Dedifferentiated amniotic fluid mesenchymal stem cell (primary cell): ENCODE results near the gene MUS81.
"Not testable (repeated sequence)": the region's sequence is repeated elsewhere in the genome, so short reads cannot be mapped to it uniquely, and the experiment has no call there.

ENCODE experiments used
- DNase-seq: peaks from one replicate; pipeline ENCODE4 v3.0.0-alpha.2; 2016; ENCODE audit errors: extremely low spot score

MUS81 gene

GRCh38 chr11:65848693-65849092 is 11.5 kb upstream of the MUS81 start:
- DNase-seq = not testable (repeated sequence)

GRCh38 chr11:65849366-65849765 is 10.9 kb upstream of the MUS81 start:
- DNase-seq = no peak

GRCh38 chr11:65849771-65850216 is 10.4 kb upstream of the MUS81 start:
- DNase-seq = no peak

- no peak for DNase-seq
Measured at GRCh38 chr11:65850217-65851082, 9.8 kb upstream of the MUS81 start.

- DNase-seq = no peak
Measured at GRCh38 chr11:65851083-65851579, 9.1 kb upstream of the MUS81 start.

GRCh38 chr11:65851811-65852507 is 8.3 kb upstream of the MUS81 start:
- DNase-seq = no peak

GRCh38 chr11:65852508-65853245 is 7.6 kb upstream of the MUS81 start:
- no peak for DNase-seq

- DNase-seq = no peak
Measured at GRCh38 chr11:65853246-65853979, 6.8 kb upstream of the MUS81 start.

GRCh38 chr11:65854161-65854592 is 6.1 kb upstream of the MUS81 start:
- no peak for DNase-seq

- DNase-seq = no peak
Measured at GRCh38 chr11:65854852-65855837, 5.1 kb upstream of the MUS81 start.

GRCh38 chr11:65855927-65856363 is 4.3 kb upstream of the MUS81 start:
- no peak for DNase-seq

GRCh38 chr11:65856689-65857499 is 3.3 kb upstream of the MUS81 start:
- DNase-seq = peak; percentile 56

GRCh38 chr11:65857500-65857852 is 2.8 kb upstream of the MUS81 start:
- DNase-seq = no peak

- peak; percentile 97 for DNase-seq
Measured at GRCh38 chr11:65857853-65858680, 2.2 kb upstream of the MUS81 start, which contains the start of gene CFL1. TSS of gene CFL1 (minus strand) at chr11:65858180. CDS start at chr11:65858099, 81 bp downstream.

GRCh38 chr11:65858681-65859087 is 1.5 kb upstream of the MUS81 start:
- no peak for DNase-seq

GRCh38 chr11:65859095-65859811 is 980 bp upstream of the MUS81 start:
- DNase-seq = peak; percentile 95

- no peak for DNase-seq
Measured at GRCh38 chr11:65859812-65860277, 388 bp upstream of the MUS81 start.

- no peak for DNase-seq
Measured at GRCh38 chr11:65861165-65861505, 902 bp downstream of the MUS81 start.
